SK-N-SH treated with all-trans-retinoic acid at 6 μM for 48 hours (cell line): Measurements from ENCODE around the gene TMEM240.

ENCODE experiments used
- ATAC-seq: fragments of 200-7000 bp; cut with Tn5 transposase; 3 replicates; pipeline ENCODE4 v1.9.1; 2020; ENCODE audit warnings: mild to moderate bottlenecking, moderate library complexity
- BACH2 ChIP-seq: fragments of 250-450 bp; sonication (Bioruptor Pico); IDR thresholded peaks from 2 replicates; pipeline ENCODE4 v1.9.0; 2021; ENCODE audit warnings: mild to moderate bottlenecking, borderline replicate concordance
- CSDC2 ChIP-seq: fragments of 250-450 bp; sonication (Bioruptor Pico); IDR thresholded peaks from 2 replicates; pipeline ENCODE4 v1.5.0; 2020; ENCODE audit warnings: mild to moderate bottlenecking, moderate library complexity
- ESRRG ChIP-seq: fragments of 250-450 bp; sonication (Bioruptor Pico); IDR thresholded peaks from 2 replicates; pipeline ENCODE4 v1.6.1; 2021; ENCODE audit warnings: mild to moderate bottlenecking
- GLIS3 ChIP-seq: fragments of 250-450 bp; sonication (Bioruptor Pico); IDR thresholded peaks from 2 replicates; pipeline ENCODE4 v1.5.0; 2020; ENCODE audit warnings: mild to moderate bottlenecking, moderate library complexity
- ISL1 ChIP-seq: fragments of 250-450 bp; sonication (Bioruptor Pico); IDR thresholded peaks from 2 replicates; pipeline ENCODE4 v2.1.2; 2022; ENCODE audit warnings: mild to moderate bottlenecking, moderate library complexity
- OSR1 ChIP-seq: fragments of 250-450 bp; sonication (Bioruptor Pico); IDR thresholded peaks from 2 replicates; pipeline ENCODE4 v1.8.0; 2022; ENCODE audit warnings: moderate library complexity, mild to moderate bottlenecking, inconsistent platforms
- PATZ1 ChIP-seq: fragments of 250-450 bp; sonication (Bioruptor Pico); IDR thresholded peaks from 2 replicates; pipeline ENCODE4 v1.8.0; 2020; ENCODE audit warnings: mild to moderate bottlenecking, moderate library complexity, borderline replicate concordance
- RARB ChIP-seq: fragments of 250-450 bp; sonication (Bioruptor Pico); IDR thresholded peaks from 2 replicates; pipeline ENCODE4 v1.8.0; 2021; ENCODE audit warnings: mild to moderate bottlenecking, moderate library complexity
- SNAI2 ChIP-seq: fragments of 250-450 bp; sonication (Bioruptor Pico); IDR thresholded peaks from 2 replicates; pipeline ENCODE4 v1.5.0; 2020; ENCODE audit warnings: mild to moderate bottlenecking, moderate library complexity
- TCF4 ChIP-seq: fragments of 250-450 bp; sonication (Bioruptor Pico); IDR thresholded peaks from 2 replicates; pipeline ENCODE4 v1.8.0; 2021; ENCODE audit warnings: mild to moderate bottlenecking, moderate library complexity, borderline replicate concordance
- TOX ChIP-seq: fragments of 250-450 bp; sonication (Bioruptor Pico); IDR thresholded peaks from 2 replicates; pipeline ENCODE4 v1.8.0; 2021; ENCODE audit warnings: mild to moderate bottlenecking, moderate library complexity, borderline replicate concordance
- TSHZ2 ChIP-seq: fragments of 250-450 bp; sonication (Bioruptor Pico); IDR thresholded peaks from 2 replicates; pipeline ENCODE4 v1.5.0; 2020; ENCODE audit warnings: mild to moderate bottlenecking, moderate library complexity
- ZC3H10 ChIP-seq: fragments of 250-450 bp; sonication (Bioruptor Pico); IDR thresholded peaks from 2 replicates; pipeline ENCODE4 v1.5.1; 2021; ENCODE audit warnings: mild to moderate bottlenecking, moderate library complexity
- ZFP3 ChIP-seq: fragments of 250-450 bp; sonication (Bioruptor Pico); IDR thresholded peaks from 2 replicates; pipeline ENCODE4 v1.5.0; 2020; ENCODE audit warnings: mild to moderate bottlenecking, moderate library complexity
- ZFP30 ChIP-seq: fragments of 450-650 bp; formaldehyde crosslinking; IDR thresholded peaks from 2 replicates; pipeline ENCODE4 v1.5.0; 2022; ENCODE audit warnings: mild to moderate bottlenecking, moderate library complexity
- ZNF565 ChIP-seq: fragments of 450-650 bp; formaldehyde crosslinking; conservative IDR thresholded peaks from 2 replicates; pipeline ENCODE4 v1.5.0; 2020; ENCODE audit warnings: low read depth, mild to moderate bottlenecking, moderate library complexity
- ZNF70 ChIP-seq: fragments of 450-650 bp; formaldehyde crosslinking; IDR thresholded peaks from 2 replicates; pipeline ENCODE4 v1.5.0; 2020; ENCODE audit warnings: mild to moderate bottlenecking, moderate library complexity
- ZNF8 ChIP-seq: fragments of 450-650 bp; formaldehyde crosslinking; IDR thresholded peaks from 2 replicates; pipeline ENCODE4 v1.5.0; 2020; ENCODE audit warnings: mild to moderate bottlenecking, moderate library complexity
- TF ChIP-seq, protein P1 (sequence below): fragments of 250-450 bp; sonication (Bioruptor Pico); IDR thresholded peaks from 2 replicates; pipeline ENCODE4 v1.8.0; 2021; ENCODE audit warnings: low read depth, mild to moderate bottlenecking, moderate library complexity, borderline replicate concordance
- TF ChIP-seq, protein P2 (sequence below): fragments of 250-450 bp; sonication (Bioruptor Pico); IDR thresholded peaks from 2 replicates; pipeline ENCODE4 v1.5.1; 2020; ENCODE audit warnings: low read depth, mild to moderate bottlenecking, moderate library complexity

The TMEM240 gene

DNA sequence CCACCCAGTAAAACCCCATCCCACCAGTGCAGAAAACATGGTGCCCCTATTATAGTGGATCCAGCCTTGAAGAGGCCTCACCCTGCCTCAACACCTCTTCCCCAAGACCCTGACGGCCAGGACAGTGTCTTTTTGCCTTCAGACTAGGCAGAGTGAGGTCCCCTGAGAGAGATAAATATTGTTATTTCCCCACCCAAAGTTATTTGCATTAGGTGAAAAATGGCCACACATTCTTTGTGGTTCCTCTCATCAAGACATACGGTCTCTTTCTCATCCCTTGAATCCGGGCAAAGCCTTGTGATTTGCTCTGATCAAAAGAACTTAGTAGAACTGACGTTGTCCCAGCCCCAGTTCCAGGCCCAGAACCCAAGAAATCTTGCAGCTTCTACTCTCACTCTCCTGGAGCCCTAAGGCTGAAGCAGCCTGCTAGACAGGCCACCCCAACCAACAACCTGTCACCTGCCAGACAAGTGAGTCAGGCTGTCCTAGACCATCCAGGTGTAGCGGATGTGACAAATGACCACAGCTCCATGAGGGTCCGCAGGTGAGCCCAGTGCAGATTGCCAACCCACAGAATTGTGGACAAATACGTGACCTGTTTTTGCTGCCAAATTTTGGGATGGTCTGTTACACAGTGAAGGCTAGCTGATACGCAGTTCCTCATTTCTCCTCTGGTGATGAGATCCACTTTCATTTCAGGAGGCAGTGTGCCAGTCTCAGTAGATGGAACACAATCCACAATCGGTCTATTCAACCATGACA, 42.3 kb upstream of the TMEM240 start:
- no peak for ATAC-seq
- TF ChIP-seq ISL1 (CRISPR knock-in tag) = no peak
- no peak for TF ChIP-seq TOX (CRISPR knock-in tag)
- TF ChIP-seq GLIS3 (CRISPR knock-in tag) = no peak
- TF ChIP-seq TSHZ2 = no peak
- TF ChIP-seq ESRRG (CRISPR knock-in tag) = no peak
- TF ChIP-seq CSDC2 (CRISPR knock-in tag) = no peak
- TF ChIP-seq, protein P1, sequence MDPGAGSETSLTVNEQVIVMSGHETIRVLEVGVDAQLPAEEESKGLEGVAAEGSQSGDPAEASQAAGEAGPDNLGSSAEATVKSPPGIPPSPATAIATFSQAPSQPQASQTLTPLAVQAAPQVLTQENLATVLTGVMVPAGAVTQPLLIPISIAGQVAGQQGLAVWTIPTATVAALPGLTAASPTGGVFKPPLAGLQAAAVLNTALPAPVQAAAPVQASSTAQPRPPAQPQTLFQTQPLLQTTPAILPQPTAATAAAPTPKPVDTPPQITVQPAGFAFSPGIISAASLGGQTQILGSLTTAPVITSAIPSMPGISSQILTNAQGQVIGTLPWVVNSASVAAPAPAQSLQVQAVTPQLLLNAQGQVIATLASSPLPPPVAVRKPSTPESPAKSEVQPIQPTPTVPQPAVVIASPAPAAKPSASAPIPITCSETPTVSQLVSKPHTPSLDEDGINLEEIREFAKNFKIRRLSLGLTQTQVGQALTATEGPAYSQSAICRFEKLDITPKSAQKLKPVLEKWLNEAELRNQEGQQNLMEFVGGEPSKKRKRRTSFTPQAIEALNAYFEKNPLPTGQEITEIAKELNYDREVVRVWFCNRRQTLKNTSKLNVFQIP (CRISPR knock-in tag) = no peak
- no peak for TF ChIP-seq ZFP3 (CRISPR knock-in tag)
- no peak for TF ChIP-seq ZC3H10 (CRISPR knock-in tag)
- TF ChIP-seq SNAI2 (CRISPR knock-in tag) = no peak
- no peak for TF ChIP-seq OSR1 (CRISPR knock-in tag)
- no peak for TF ChIP-seq ZNF70
- TF ChIP-seq BACH2 (CRISPR knock-in tag) = no peak
- no peak for TF ChIP-seq RARB (CRISPR knock-in tag)
- TF ChIP-seq ZNF8 (CRISPR knock-in tag) = no peak
- no peak for TF ChIP-seq TCF4 (CRISPR knock-in tag)
- TF ChIP-seq PATZ1 (CRISPR knock-in tag) = no peak
- no peak for TF ChIP-seq ZNF565 (CRISPR knock-in tag)
- no peak for TF ChIP-seq ZFP30
- TF ChIP-seq, all 23 proteins: peak for 0

DNA sequence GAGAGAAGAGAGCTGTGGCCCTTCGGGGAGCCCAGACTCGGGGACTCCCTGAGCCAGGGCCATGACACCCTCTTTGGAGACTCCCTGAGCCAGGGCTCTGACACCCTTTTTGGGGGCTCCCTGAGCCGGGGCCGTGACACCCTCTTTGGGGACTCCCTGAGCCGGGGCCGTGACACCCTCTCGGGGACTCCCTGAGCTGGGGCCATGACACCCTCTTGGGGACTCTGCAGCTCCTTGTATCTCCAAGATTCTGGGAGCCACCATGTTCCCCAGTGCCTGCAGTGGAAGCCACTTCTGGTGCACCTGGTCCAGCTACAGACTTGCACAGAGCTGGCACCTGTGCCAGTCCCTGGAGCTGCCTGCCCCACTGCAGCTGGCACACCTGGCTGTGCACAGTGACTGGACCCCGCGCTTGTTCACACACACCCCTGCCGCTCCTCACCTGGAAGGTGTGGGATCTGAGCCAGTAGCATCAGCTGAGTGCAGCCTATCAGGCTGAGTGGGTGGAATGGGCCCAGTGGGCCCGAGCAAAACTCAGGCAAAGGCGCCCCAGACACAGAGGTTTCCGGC, 38.0 kb upstream of the TMEM240 start:
- ATAC-seq = no peak
- no peak for TF ChIP-seq ZNF70
- TF ChIP-seq SNAI2 (CRISPR knock-in tag) = no peak
- TF ChIP-seq ZFP3 (CRISPR knock-in tag) = no peak
- no peak for TF ChIP-seq TCF4 (CRISPR knock-in tag)
- no peak for TF ChIP-seq TSHZ2
- TF ChIP-seq OSR1 (CRISPR knock-in tag) = no peak
- no peak for TF ChIP-seq BACH2 (CRISPR knock-in tag)
- TF ChIP-seq, all 23 proteins: peak for 0

- no peak for ATAC-seq
These were observed 37.1 kb upstream of the TMEM240 start for GRCh38 chr1:1577367-1578011.

More at GRCh38 chr1:1577367-1578011, 37.1 kb upstream of the TMEM240 start:
- TF ChIP-seq TSHZ2 (no peak), ZNF565 (CRISPR knock-in tag) (no peak), ZC3H10 (CRISPR knock-in tag) (no peak), ISL1 (CRISPR knock-in tag) (no peak)
- TF ChIP-seq, protein P2, sequence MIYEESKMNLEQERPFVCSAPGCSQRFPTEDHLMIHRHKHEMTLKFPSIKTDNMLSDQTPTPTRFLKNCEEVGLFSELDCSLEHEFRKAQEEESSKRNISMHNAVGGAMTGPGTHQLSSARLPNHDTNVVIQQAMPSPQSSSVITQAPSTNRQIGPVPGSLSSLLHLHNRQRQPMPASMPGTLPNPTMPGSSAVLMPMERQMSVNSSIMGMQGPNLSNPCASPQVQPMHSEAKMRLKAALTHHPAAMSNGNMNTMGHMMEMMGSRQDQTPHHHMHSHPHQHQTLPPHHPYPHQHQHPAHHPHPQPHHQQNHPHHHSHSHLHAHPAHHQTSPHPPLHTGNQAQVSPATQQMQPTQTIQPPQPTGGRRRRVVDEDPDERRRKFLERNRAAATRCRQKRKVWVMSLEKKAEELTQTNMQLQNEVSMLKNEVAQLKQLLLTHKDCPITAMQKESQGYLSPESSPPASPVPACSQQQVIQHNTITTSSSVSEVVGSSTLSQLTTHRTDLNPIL = no peak
- TF ChIP-seq, all 23 proteins: peak for 0
